ENCODE data around the gene ILDR2.

ILDR2 gene

GRCh38 chr1:166975361-166976129 lies at the start of gene ILDR2:
ILDR2 (minus strand) TSS chr1:166975540; CDS start chr1:166975268, 272 bp downstream.
- peak; percentile 74 for DNase-seq

GRCh38 chr1:167022384-167022783 lies 47.0 kb upstream of the ILDR2 start:
- no peak for DNase-seq

GRCh38 chr1:167016100-167016750 lies 40.9 kb upstream of the ILDR2 start:
- no peak for DNase-seq

- DNase-seq, result no peak
These were observed 38.0 kb upstream of the ILDR2 start for GRCh38 chr1:167013108-167013929.

- DNase-seq, result no peak
These were observed 37.2 kb upstream of the ILDR2 start for GRCh38 chr1:167012570-167012969.

- DNase-seq, result no peak
These were observed 36.3 kb upstream of the ILDR2 start for GRCh38 chr1:167011560-167012191.

GRCh38 chr1:167003711-167004110 lies 28.4 kb upstream of the ILDR2 start:
- DNase-seq, result no peak

- no peak for DNase-seq
These were observed 27.0 kb upstream of the ILDR2 start for GRCh38 chr1:167002354-167002753.

GRCh38 chr1:167000546-167000945 lies 25.2 kb upstream of the ILDR2 start:
- no peak for DNase-seq

GRCh38 chr1:166999500-167000055 lies 24.2 kb upstream of the ILDR2 start:
- DNase-seq, result no peak

- no peak for DNase-seq
These were observed 23.7 kb upstream of the ILDR2 start for GRCh38 chr1:166999075-166999474.

GRCh38 chr1:166988974-166989515 lies 13.7 kb upstream of the ILDR2 start, which contains the start of gene MAEL:
MAEL (plus strand) TSS chr1:166989280; CDS start chr1:166989353, 73 bp downstream.
- DNase-seq, result no peak

GRCh38 chr1:166981589-166981988 lies 6.2 kb upstream of the ILDR2 start:
- DNase-seq, result no peak

GRCh38 chr1:166980818-166981217 lies 5.5 kb upstream of the ILDR2 start:
- no peak for DNase-seq

GRCh38 chr1:166980383-166980782 lies 5.0 kb upstream of the ILDR2 start:
- DNase-seq, result no peak

- no peak for DNase-seq
These were observed 3.5 kb upstream of the ILDR2 start for GRCh38 chr1:166978821-166979220.

GRCh38 chr1:166977951-166978350 lies 2.6 kb upstream of the ILDR2 start:
- DNase-seq, result no peak

GRCh38 chr1:166974647-166975345 lies 544 bp downstream of the ILDR2 start:
- DNase-seq, result peak; percentile 64

- no peak for DNase-seq
These were observed 2.5 kb downstream of the ILDR2 start for GRCh38 chr1:166972826-166973225.

- DNase-seq, result no peak
These were observed 3.1 kb downstream of the ILDR2 start for GRCh38 chr1:166972193-166972592.

GRCh38 chr1:166971252-166971651 lies 4.1 kb downstream of the ILDR2 start:
- DNase-seq, result no peak

All from midbrain (tissue), 1 donor.